Measurements from ENCODE around the gene ARHGEF1.
A peak's percentile ranks its signal among the peaks of the same experiment; 100 is the strongest.

ARHGEF1 gene

GRCh38 chr19:41918653-41919244 is 35.8 kb downstream of the ARHGEF1 start:
- no peak for DNase-seq (ENCODE audit: low spot score)

GRCh38 chr19:41919948-41920712 is 37.1 kb downstream of the ARHGEF1 start:
- DNase-seq (ENCODE audit: low spot score): no peak

DNA sequence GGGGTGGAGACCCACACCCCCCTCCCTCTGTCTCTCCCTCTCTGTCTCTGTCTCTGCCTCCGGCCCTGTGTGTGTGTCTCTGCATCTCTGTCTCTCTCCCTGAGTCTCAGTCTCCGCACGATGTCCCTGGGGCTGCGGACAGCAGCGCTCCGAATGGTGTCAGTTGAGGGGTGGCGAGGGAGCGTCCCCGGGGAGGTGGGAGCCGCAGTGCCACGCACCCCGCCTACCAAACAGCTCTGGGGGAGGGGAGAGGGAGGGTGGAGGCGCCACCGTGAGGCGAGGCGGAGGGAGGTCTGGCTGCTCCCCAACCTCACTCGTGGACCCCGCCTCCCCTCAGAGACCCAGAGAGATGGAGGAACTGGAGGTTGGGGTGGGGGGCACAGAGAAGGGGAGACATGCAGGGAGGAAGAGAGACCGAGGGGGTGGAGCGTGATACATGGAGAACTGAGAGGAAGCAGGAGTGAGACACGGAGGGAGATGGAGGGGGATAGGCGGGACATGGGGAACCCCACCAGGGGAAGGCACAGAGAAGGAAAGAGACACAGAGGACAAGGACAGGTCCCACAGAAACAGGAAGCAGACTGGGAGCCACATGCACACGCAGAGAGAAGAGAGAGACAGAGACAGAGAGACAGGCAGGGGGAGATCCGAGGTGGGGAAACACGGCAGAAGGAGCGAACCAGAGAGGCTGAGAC is 38.0 kb downstream of the ARHGEF1 start:
- DNase-seq (ENCODE audit: low spot score): no peak

- DNase-seq (ENCODE audit: low spot score): no peak
These were observed 38.9 kb downstream of the ARHGEF1 start for GRCh38 chr19:41921577-41922576.

GRCh38 chr19:41922585-41922984 is 39.6 kb downstream of the ARHGEF1 start:
- DNase-seq (ENCODE audit: low spot score): no peak

DNA sequence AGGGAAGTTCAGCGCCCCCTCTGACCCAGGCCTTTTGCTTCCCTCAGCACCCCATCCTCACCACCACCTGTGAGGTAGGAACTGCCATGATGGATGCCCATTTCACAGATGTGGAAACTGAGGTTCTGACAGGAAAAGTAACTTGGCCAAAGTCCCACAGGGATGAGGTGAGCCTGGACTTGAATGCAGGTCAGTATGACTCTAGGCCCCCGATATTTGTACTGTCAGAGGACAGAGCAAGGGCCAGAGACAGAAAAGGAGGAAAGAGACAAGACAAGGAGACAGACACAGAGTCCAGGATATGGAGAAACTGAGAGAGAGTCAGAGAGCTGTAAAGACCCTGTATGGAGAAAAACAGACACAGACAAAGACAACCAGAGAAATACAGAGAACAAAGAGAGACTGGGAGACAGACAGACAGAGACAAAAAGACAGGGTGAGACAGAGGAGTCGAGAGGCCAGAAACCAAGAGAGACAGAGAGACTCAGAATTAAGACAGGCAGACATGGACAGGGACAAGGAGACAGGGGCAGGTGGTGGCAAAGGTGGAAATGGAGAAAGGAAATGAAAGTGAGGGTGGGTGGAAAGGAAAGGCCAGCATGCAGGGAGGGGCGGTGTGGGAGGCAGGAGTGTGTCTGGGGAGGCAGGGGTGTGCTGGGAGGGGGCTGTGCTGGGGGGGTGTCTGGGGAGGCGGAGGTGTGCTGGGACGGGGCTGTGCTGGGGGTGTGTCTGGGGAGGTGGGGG is 40.2 kb downstream of the ARHGEF1 start:
- no peak for DNase-seq (ENCODE audit: low spot score)

DNA sequence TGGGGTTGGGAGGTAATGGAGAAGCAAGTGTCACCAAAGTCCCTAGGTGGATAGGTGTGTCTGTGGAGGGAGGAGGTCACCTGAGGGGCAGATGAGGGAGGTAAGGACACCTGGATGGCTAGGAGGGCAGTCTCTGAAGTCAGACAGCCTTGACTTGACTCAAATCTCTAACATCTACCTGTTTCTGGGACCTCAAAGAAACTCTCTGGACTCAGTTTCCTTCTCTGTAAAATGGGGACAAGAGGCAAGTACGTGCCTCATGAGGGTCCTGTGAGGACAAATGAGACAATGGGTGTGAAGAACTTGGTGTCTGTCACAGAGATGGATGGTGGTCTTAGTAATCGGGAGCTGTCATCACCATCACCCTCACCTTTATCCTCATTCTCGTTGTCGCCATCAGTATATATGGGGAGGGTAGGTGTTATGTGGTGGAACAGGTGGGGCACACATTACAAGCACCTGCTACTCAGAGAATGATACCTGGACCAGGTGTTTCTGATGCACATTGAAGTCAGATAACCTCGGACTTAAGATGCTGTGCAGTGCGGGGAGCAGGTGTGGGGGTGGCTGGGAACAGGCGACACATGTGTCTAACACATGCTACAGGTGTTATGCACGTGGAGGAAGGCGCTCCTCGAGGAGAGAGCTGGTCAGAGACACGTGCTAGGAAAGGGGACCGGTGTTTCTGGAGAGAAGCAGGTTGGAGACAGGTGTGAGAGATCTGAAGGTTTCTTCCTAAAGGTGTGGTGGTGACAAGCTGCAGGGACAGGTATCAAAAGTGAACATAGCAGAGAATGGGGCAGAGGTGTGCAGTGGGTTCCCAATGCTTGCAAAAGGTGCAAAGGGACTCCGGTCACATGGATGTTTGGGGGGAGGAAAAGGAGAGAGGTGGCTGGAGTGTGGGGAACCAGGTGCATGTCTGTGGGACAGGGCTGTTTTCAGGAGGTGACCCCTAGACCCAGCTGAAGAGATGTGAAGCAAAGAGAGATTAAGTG is 41.5 kb downstream of the ARHGEF1 start:
- no peak for DNase-seq (ENCODE audit: low spot score)

DNA sequence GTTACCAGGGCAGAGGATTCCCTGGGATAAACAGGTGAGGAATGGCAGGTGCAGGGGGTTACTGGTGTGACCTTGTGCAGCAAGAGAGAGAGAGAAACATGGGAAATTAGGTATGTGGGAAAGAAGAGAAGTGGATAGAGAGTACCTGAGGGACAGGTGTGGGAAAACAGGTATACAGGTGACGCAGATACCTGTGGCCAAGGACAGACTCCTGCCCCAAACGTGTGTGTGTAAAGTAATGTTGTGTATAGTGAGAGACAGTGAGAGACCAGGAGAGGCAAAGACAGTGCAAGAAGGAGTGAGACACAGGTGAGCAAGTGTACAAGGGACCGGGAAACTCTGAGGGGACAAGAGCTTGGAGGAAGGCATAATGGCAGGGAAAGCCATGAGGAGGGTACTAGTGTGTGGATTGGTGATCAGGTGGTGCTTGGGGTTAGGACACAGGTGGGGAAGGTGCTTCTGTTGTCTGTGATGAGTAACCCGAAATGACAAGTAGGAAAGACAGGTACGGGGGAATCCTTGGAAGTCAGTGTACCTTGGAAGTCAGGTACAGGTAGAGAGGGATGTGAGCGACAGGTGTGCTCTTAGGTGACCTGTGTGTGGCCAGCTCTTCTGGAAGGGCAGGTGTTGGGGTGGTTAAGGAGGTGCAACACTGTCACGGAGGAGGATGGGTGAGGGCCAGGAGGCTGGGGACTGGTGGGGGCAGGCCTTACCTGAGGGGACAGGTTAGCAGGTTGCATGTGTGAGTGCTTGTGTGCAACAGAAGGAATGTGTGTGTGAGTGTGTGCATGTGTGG is 42.4 kb downstream of the ARHGEF1 start:
- DNase-seq (ENCODE audit: low spot score): no peak

DNA sequence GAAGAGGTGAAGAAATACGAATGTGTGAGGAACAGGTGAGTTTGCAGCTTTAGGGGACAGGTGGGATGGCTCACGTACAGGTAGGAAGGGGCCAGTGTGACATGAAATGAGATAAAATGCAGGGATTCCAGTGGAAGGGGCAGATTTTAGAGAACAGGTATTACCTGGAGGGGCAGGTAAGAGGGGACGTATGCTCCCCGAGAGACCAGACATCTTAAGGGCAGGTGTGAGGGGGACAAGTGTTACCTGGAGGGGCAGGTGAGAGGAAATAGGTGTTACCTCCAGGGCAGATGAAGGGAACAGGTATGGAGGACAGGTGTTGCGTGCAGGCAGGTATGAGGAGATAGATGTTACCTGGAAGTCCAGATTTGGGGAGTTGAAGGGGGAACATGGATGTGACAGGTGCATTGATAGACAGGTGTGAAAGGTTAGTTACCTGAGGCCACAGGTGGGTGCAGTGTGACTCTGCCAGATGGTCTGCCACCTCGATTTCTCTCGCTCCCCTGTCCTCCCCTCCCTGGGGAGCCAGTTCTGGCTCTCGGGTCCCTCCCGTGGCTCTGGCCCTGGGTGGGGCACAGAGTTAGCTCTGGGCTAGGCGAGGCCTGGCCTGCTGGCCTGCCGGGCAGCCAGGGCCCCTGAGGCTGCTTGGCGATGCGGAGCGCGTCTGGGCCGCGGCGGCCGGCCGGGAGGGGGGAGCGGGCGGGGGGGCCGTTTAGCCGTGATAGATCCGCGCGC is 43.2 kb downstream of the ARHGEF1 start:
- DNase-seq (ENCODE audit: low spot score): no peak

- no peak for DNase-seq (ENCODE audit: low spot score)
These were observed 43.9 kb downstream of the ARHGEF1 start for GRCh38 chr19:41926763-41927496.

- no peak for DNase-seq (ENCODE audit: low spot score)
These were observed 44.7 kb downstream of the ARHGEF1 start for GRCh38 chr19:41927497-41928192.

- DNase-seq (ENCODE audit: low spot score): no peak
These were observed 45.3 kb downstream of the ARHGEF1 start, which contains the start of gene ERFL for GRCh38 chr19:41928221-41928683. TSS of gene ERFL (minus strand) at chr19:41928449. CDS start at chr19:41912919, 15,530 bp downstream.

DNA sequence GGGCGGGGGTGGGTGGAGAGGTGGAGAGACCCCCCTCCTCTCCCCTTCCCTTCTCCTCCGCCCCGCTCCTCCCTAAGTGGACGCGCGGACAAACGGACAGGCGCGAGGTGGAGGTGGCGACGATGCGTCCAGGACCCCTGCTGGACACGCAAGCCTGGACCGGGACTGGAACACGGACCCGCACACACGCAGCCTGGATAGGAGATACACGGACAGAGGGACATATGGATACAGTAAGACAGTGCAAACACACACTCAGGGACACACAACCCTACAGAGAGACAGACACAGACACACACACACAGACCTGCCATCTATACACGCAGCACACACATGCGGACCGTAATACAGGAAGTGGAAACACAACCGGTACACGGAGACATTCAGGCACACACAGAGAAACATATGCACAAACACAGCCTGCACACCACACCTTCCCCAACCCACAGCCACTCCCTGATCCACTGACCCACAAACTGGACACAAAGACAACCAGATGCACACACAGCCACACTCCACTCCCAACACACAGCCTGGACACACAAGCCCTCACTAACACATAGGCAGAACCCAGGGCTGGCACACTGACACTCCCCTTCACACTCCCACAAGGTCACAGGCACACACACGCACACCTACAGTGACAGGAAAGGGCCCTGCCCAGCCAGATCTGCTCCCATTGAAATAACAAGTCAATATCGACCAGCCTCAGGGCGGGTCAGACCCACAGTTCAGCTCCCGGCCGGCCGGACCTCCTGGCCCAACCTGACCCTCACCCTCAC is 46.0 kb downstream of the ARHGEF1 start:
- DNase-seq (ENCODE audit: low spot score): peak; percentile 46

- no peak for DNase-seq (ENCODE audit: low spot score)
These were observed 46.6 kb downstream of the ARHGEF1 start for GRCh38 chr19:41929536-41930071.

DNA sequence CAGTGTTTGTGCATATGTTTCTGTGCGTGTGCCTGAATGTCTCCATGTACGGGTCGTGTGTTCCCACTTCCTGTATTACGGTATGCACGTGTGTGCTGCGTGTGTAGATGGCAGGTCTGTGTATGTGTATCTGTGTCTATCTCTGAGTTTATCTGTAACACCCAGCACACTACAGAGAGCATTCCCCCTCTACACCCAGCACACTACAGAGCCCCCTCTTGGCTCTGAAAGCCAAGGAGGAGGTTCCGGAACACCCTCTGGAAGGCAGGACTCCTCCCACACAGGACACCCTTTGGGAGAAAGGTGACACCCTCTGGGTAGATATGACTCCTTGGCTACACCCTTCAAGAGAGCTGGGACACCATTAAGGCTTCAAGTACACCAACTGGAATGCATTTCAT is 47.3 kb downstream of the ARHGEF1 start:
- DNase-seq (ENCODE audit: low spot score): no peak

Measured in SW480 (cell line).